SK-N-SH (cell line): Measurements from ENCODE around the gene PRKN. TPM values are rescaled to one million over a fixed set of nuclear protein-coding genes. Genes with fewer than 3 reads are reported as not detected.

Source experiments
- CTCF ChIA-PET: fragments of 300-600, 350-600 bp; formaldehyde crosslinking; extraction: SDS; loops from one replicate; lab custom pipeline; 2021; lab: Yijun Ruan, JAX
- POLR2A ChIA-PET: fragments of 350-600 bp; sonication (Branson Sonifier 250); formaldehyde crosslinking; extraction: SDS; loops from one replicate; lab custom pipeline; 2020; ENCODE audit warnings: antibody characterized with exemption, inconsistent platforms; lab: Yijun Ruan, JAX
- DNase-seq: peaks from one replicate; pipeline ENCODE4 v3.0.0; 2012
- H2AFZ ChIP-seq: fragments of 200-600 bp; sonication (generic); 2 replicates; pipeline ENCODE4 v1.8.1; 2016; ENCODE audit warnings: antibody characterized with exemption, mild to moderate bottlenecking, low read depth
- H3F3A ChIP-seq: fragments of 200-600 bp; sonication (generic); replicated peaks from 2 replicates; pipeline ENCODE3; 2016; ENCODE audit warnings: antibody characterized with exemption, mild to moderate bottlenecking; ENCODE audit not compliant: insufficient read depth
- H3K27ac ChIP-seq, 2 experiments: fragments of 200-500 bp in 1 of 2; fragments of 200-600 bp in 1 of 2; sonication (Bioruptor generic) in 1 of 2; sonication (generic), shearing (Covaris generic) in 1 of 2; 2 replicates each; pipeline versions ENCODE4 v1.5.1 to v1.6.1; 2014 to 2016; ENCODE audit warnings: low read depth in 2 of 2, inconsistent platforms in 1 of 2, low read length in 1 of 2, mild to moderate bottlenecking in 1 of 2, mixed read lengths in 1 of 2
- H3K27me3 ChIP-seq: fragments of 200-600 bp; sonication (generic), shearing (Covaris generic); 2 replicates; pipeline ENCODE4 v1.6.1; 2016; ENCODE audit warnings: mixed run types; ENCODE audit not compliant: insufficient read depth
- H3K36me3 ChIP-seq, 2 experiments: fragments of 200-500 bp in 1 of 2; fragments of 200-600 bp in 1 of 2; sonication (Bioruptor generic) in 1 of 2; sonication (generic) in 1 of 2; replicated peaks in 1 of 2; 2 replicates each; pipeline versions ENCODE3 to v1.5.1; 2014 to 2016; ENCODE audit warnings: low read length in 1 of 2, mild to moderate bottlenecking in 1 of 2; ENCODE audit not compliant: insufficient read depth in 2 of 2, control insufficient read depth in 1 of 2
- H3K4me1 ChIP-seq, 2 experiments: fragments of 200-500 bp in 1 of 2; fragments of 200-600 bp in 1 of 2; sonication (Bioruptor generic) in 1 of 2; sonication (generic), shearing (Covaris generic) in 1 of 2; 2 replicates each; pipeline versions ENCODE4 v1.5.1 to v1.6.1; 2014 to 2016; ENCODE audit warnings: low read depth in 1 of 2, low read length in 1 of 2, mixed run types in 1 of 2; ENCODE audit not compliant: insufficient read depth in 2 of 2, control insufficient read depth in 1 of 2
- H3K4me2 ChIP-seq: fragments of 200-600 bp; sonication (generic), shearing (Covaris generic); 2 replicates; pipeline ENCODE4 v1.6.1; 2017; ENCODE audit warnings: mixed run types
- H3K4me3 ChIP-seq, 2 experiments: fragments of 200-500 bp in 1 of 2; fragments of 200-600 bp in 1 of 2; sonication (Bioruptor generic) in 1 of 2; sonication (generic), shearing (Covaris generic) in 1 of 2; 2 replicates each; pipeline versions ENCODE4 v1.5.1 to v1.8.1; 2014 to 2016; ENCODE audit warnings: low read depth in 2 of 2, inconsistent platforms in 1 of 2, low read length in 1 of 2, mild to moderate bottlenecking in 1 of 2, mixed read lengths in 1 of 2, moderate library complexity in 1 of 2
- H3K79me2 ChIP-seq: fragments of 200-600 bp; sonication (generic); 2 replicates; pipeline ENCODE4 v1.8.1; 2017; ENCODE audit warnings: mild to moderate bottlenecking; ENCODE audit not compliant: insufficient read depth
- H3K9ac ChIP-seq: fragments of 200-600 bp; sonication (generic); 2 replicates; pipeline ENCODE4 v1.6.1; 2017; ENCODE audit warnings: mixed run types
- H3K9me2 ChIP-seq: fragments of 200-600 bp; sonication (generic); 2 replicates; pipeline ENCODE4 v1.6.1; 2017; ENCODE audit warnings: mixed run types
- H3K9me3 ChIP-seq: fragments of 200-600 bp; sonication (generic); 2 replicates; pipeline ENCODE4 v1.6.1; 2017; ENCODE audit warnings: mixed run types, mild to moderate bottlenecking, moderate library complexity
- H4K20me1 ChIP-seq: fragments of 200-600 bp; sonication (generic); 2 replicates; pipeline ENCODE4 v1.6.1; 2017; ENCODE audit warnings: mild to moderate bottlenecking, mixed run types; ENCODE audit not compliant: insufficient read depth
- CHD2 ChIP-seq: fragments of 150-350 bp; IDR thresholded peaks from 2 replicates; pipeline ENCODE4 v1.6.1; 2018; ENCODE audit warnings: low read length; ENCODE audit not compliant: partially characterized antibody
- FOSL2 ChIP-seq: IDR thresholded peaks from 2 replicates; pipeline ENCODE4 v1.4.0; 2012; ENCODE audit warnings: low read depth, mild to moderate bottlenecking, moderate library complexity, borderline replicate concordance
- GABPA ChIP-seq: IDR thresholded peaks from 2 replicates; pipeline ENCODE4 v1.4.0; 2012; ENCODE audit warnings: low read depth, mild to moderate bottlenecking
- GATA2 ChIP-seq: sonication (generic); formaldehyde crosslinking; IDR thresholded peaks from 2 replicates; pipeline ENCODE4 v1.5.0; 2020; ENCODE audit warnings: mild to moderate bottlenecking, missing genetic modification reagents
- JUND ChIP-seq: IDR thresholded peaks from 2 replicates; pipeline ENCODE4 v1.4.0; 2012
- MEF2A ChIP-seq: IDR thresholded peaks from 2 replicates; pipeline ENCODE4 v1.4.0; 2012; ENCODE audit warnings: low read depth, borderline replicate concordance
- MXI1 ChIP-seq: IDR thresholded peaks from 2 replicates; pipeline ENCODE4 v1.6.1; 2012; ENCODE audit warnings: mild to moderate bottlenecking, low read depth, low read length, improper control_type of control experiment
- POLR2AphosphoS5 ChIP-seq: IDR thresholded peaks from 2 replicates; pipeline ENCODE4 v1.6.1; 2012; ENCODE audit warnings: low read depth, low read length
- RAD21 ChIP-seq: IDR thresholded peaks from 2 replicates; pipeline ENCODE4 v1.6.1; 2012; ENCODE audit warnings: mild to moderate bottlenecking, low read length
- SMC3 ChIP-seq: IDR thresholded peaks from 2 replicates; pipeline ENCODE4 v1.6.1; 2012; ENCODE audit warnings: low read depth, low read length, improper control_type of control experiment
- TAF1 ChIP-seq: IDR thresholded peaks from 2 replicates; pipeline ENCODE4 v1.6.1; 2012; ENCODE audit warnings: low read depth, mild to moderate bottlenecking, low read length, moderate library complexity, borderline replicate concordance
- TCF12 ChIP-seq: IDR thresholded peaks from 2 replicates; pipeline ENCODE4 v1.4.0; 2012
- YY1 ChIP-seq: IDR thresholded peaks from 2 replicates; pipeline ENCODE4 v1.4.0; 2012; ENCODE audit warnings: low read depth, mild to moderate bottlenecking
- WGBS: methylation state at CpG from one replicate; pipeline ENCODE4 v1.1.6; 2017; ENCODE audit warnings: low lambda C conversion rate; 5-methylcytosine and 5-hydroxymethylcytosine counted together
- polyA plus RNA-seq, 3 experiments: library from polyadenylated mRNA; depleted of rRNA; stranded (reverse); fragments of >200 nt; gene quantifications; 2 replicates each; pipeline ENCODE4 v1.2.3, GENCODE V29; 2012
- TF ChIP-seq, protein P1 (sequence below): fragments of 150-350 bp; IDR thresholded peaks from 2 replicates; pipeline ENCODE4 v1.6.1; 2017; ENCODE audit warnings: antibody characterized with exemption, low read length, low read depth, borderline replicate concordance
- TF ChIP-seq, protein P2 (sequence below): IDR thresholded peaks from 2 replicates; pipeline ENCODE4 v1.4.0; 2012; ENCODE audit warnings: low read depth
- TF ChIP-seq, protein P3 (sequence below): IDR thresholded peaks from 2 replicates; pipeline ENCODE4 v1.6.1; 2012; ENCODE audit warnings: mild to moderate bottlenecking, low read depth, low read length, moderate library complexity
- TF ChIP-seq, protein P4 (sequence below): fragments of 200-600 bp; sonication (generic); IDR thresholded peaks from 2 replicates; pipeline ENCODE4 v1.6.1; 2017; ENCODE audit warnings: antibody characterized with exemption, mild to moderate bottlenecking, moderate library complexity
- TF ChIP-seq, protein P5 (sequence below): IDR thresholded peaks from 2 replicates; pipeline ENCODE4 v1.4.0; 2012; ENCODE audit warnings: low read depth, borderline replicate concordance

PRKN gene
- polyA plus RNA-seq, 1 of the 3 experiments (the other 2 are of a cell fraction): 0.76 TPM

DNA sequence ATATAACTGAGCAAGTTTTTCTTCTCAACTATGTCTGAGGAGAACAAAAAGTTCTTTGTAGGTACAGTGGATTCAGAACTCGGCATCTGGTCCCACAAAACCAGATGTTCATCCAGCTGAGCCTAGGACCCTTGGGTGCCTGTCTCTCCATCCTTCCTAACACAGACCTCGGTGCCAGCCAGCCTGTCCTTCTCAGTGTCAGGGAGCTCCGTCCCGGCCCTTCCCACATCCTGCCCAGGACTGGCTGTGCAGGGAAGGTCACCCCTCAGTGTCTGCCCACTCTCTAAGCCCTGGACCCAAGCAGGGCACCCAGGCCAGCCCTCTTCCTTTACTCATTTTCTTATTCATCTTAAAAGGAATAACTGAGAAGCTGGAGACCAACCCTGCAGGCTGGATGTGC lies 1421.7 kb downstream of the PRKN start:
- H3K27ac ChIP-seq: no peak overlapping the region
- H2AFZ ChIP-seq: no peak overlapping the region
- no peaks in the 10 kb centered on the region for H3K79me2 ChIP-seq
- CTCF ChIA-PET: no interaction called here
- H3K9me2 ChIP-seq: no peaks in the 10 kb centered on the region
- H3K4me1 ChIP-seq: peaks cover 0 to 4% of the 10 kb centered on the region in 2 experiments; a peak in 1 of 4 replicates
- WGBS: 50% methylated on average over 1 of the region's 4 CpGs
- TF ChIP-seq SMC3: no peak
- TF ChIP-seq, protein P1, sequence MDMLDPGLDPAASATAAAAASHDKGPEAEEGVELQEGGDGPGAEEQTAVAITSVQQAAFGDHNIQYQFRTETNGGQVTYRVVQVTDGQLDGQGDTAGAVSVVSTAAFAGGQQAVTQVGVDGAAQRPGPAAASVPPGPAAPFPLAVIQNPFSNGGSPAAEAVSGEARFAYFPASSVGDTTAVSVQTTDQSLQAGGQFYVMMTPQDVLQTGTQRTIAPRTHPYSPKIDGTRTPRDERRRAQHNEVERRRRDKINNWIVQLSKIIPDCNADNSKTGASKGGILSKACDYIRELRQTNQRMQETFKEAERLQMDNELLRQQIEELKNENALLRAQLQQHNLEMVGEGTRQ: no peak
- TF ChIP-seq MXI1: no peak
- TF ChIP-seq MEF2A: no peak
- no peak for TF ChIP-seq CHD2
- no peak for TF ChIP-seq GATA2
- no peak for TF ChIP-seq GABPA
- TF ChIP-seq, protein P2, sequence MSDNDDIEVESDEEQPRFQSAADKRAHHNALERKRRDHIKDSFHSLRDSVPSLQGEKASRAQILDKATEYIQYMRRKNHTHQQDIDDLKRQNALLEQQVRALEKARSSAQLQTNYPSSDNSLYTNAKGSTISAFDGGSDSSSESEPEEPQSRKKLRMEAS: no peak
- no peak for TF ChIP-seq TAF1
- no peaks in the 10 kb centered on the region for H4K20me1 ChIP-seq
- no peaks in the 10 kb centered on the region for H3K9me3 ChIP-seq
- no peak for DNase-seq
- no peaks in the 10 kb centered on the region for H3K27me3 ChIP-seq
- H3K9ac ChIP-seq: no peak overlapping the region
- POLR2A ChIA-PET: no interaction called here
- H3F3A ChIP-seq: no peaks in the 10 kb centered on the region
- H3K36me3 ChIP-seq: no peaks in the 10 kb centered on the region
- H3K4me2 ChIP-seq: no peak overlapping the region
- H3K4me3 ChIP-seq: no peak overlapping the region

DNA sequence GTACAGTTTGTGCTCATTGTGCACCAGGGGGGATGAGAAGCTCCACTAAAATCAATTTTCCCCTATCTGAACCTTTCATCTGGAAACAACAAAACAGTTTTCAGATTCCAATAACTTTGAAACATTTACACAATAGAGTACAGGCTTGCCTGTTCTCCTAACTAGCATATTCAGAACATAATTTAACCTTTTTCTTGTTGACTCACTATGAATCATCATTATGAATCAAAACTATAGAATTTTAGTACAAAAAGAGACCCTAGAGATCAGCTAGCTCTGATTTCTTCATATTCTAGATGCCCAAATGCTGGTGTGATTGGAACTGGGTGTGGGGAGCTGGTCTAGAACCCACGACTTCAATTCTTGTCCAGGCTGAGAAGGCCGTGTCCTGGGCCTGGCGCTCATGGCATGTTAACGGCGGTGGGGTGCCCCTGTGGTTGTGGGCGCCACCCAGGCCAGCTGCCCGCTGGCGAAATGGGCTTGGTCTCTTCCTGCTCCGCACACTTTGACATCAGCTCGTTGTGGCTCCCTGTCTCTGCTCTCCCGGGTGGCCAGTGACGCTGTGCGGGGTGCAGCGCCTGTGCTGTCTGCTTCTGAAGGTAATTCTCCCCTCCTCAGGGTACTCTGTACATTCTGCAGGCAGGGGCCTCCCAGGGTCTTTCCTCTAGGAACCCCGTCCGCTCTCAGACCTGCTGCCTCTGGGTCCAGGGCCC lies 1423.8 kb downstream of the PRKN start:
- no peak for DNase-seq
- Histone ChIP-seq H3K4me1 (peaks cover 0 to 4% of the 10 kb centered on the region in 2 experiments; a peak in 1 of 4 replicates), H3F3A (no peaks in the 10 kb centered on the region), H3K36me3 (no peaks in the 10 kb centered on the region), H3K9me2 (no peaks in the 10 kb centered on the region), H3K9ac (no peak overlapping the region), H3K4me2 (peak overlapping the region; percentile 19; the same call in 1 of the 2 replicates), H2AFZ (0 out of 2 replicates have a peak overlapping the region, but pooled peaks have one; percentile 24), H3K9me3 (no peaks in the 10 kb centered on the region), H4K20me1 (no peaks in the 10 kb centered on the region), H3K4me3 (no peak overlapping the region), H3K27me3 (no peaks in the 10 kb centered on the region), H3K79me2 (no peaks in the 10 kb centered on the region), H3K27ac (peak overlapping the region in 1 of 2 experiments; percentile 36; a peak in 2 of 4 replicates)
- 76% methylated on average over 8 of the region's 16 CpGs for WGBS
- CTCF ChIA-PET: no interaction called here
- POLR2A ChIA-PET: interaction anchor here (1.0 kb wide), 1 partner anchor 19 kb away, joined by 3 read pairs; no protein-coding TSS in a partner anchor
- TF ChIP-seq YY1 (no peak), TCF12 (peak; percentile 18; the same call in 1 of the 2 replicates), SMC3 (no peak), GATA2 (no peak), RAD21 (no peak), POLR2AphosphoS5 (no peak), FOSL2 (peak; percentile 67), MXI1 (no peak), JUND (peak; percentile 51; the same call in 1 of the 2 replicates), CHD2 (no peak)
- TF ChIP-seq, protein P3, sequence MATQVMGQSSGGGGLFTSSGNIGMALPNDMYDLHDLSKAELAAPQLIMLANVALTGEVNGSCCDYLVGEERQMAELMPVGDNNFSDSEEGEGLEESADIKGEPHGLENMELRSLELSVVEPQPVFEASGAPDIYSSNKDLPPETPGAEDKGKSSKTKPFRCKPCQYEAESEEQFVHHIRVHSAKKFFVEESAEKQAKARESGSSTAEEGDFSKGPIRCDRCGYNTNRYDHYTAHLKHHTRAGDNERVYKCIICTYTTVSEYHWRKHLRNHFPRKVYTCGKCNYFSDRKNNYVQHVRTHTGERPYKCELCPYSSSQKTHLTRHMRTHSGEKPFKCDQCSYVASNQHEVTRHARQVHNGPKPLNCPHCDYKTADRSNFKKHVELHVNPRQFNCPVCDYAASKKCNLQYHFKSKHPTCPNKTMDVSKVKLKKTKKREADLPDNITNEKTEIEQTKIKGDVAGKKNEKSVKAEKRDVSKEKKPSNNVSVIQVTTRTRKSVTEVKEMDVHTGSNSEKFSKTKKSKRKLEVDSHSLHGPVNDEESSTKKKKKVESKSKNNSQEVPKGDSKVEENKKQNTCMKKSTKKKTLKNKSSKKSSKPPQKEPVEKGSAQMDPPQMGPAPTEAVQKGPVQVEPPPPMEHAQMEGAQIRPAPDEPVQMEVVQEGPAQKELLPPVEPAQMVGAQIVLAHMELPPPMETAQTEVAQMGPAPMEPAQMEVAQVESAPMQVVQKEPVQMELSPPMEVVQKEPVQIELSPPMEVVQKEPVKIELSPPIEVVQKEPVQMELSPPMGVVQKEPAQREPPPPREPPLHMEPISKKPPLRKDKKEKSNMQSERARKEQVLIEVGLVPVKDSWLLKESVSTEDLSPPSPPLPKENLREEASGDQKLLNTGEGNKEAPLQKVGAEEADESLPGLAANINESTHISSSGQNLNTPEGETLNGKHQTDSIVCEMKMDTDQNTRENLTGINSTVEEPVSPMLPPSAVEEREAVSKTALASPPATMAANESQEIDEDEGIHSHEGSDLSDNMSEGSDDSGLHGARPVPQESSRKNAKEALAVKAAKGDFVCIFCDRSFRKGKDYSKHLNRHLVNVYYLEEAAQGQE: no peak
- TF ChIP-seq, protein P4, sequence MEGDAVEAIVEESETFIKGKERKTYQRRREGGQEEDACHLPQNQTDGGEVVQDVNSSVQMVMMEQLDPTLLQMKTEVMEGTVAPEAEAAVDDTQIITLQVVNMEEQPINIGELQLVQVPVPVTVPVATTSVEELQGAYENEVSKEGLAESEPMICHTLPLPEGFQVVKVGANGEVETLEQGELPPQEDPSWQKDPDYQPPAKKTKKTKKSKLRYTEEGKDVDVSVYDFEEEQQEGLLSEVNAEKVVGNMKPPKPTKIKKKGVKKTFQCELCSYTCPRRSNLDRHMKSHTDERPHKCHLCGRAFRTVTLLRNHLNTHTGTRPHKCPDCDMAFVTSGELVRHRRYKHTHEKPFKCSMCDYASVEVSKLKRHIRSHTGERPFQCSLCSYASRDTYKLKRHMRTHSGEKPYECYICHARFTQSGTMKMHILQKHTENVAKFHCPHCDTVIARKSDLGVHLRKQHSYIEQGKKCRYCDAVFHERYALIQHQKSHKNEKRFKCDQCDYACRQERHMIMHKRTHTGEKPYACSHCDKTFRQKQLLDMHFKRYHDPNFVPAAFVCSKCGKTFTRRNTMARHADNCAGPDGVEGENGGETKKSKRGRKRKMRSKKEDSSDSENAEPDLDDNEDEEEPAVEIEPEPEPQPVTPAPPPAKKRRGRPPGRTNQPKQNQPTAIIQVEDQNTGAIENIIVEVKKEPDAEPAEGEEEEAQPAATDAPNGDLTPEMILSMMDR: no peak
- TF ChIP-seq, protein P5, sequence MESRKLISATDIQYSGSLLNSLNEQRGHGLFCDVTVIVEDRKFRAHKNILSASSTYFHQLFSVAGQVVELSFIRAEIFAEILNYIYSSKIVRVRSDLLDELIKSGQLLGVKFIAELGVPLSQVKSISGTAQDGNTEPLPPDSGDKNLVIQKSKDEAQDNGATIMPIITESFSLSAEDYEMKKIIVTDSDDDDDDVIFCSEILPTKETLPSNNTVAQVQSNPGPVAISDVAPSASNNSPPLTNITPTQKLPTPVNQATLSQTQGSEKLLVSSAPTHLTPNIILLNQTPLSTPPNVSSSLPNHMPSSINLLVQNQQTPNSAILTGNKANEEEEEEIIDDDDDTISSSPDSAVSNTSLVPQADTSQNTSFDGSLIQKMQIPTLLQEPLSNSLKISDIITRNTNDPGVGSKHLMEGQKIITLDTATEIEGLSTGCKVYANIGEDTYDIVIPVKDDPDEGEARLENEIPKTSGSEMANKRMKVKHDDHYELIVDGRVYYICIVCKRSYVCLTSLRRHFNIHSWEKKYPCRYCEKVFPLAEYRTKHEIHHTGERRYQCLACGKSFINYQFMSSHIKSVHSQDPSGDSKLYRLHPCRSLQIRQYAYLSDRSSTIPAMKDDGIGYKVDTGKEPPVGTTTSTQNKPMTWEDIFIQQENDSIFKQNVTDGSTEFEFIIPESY: no peak
